Fibroblast of mammary gland (primary cell): ENCODE measurements around the gene MYMK.

Experiments
- DNase-seq: peaks from one replicate; pipeline ENCODE4 v3.0.0-alpha.2; 2010; ENCODE audit warnings: low read depth
- H3K4me3 ChIP-seq: 2 replicates; pipeline ENCODE4 v1.5.1; 2011; ENCODE audit warnings: low read depth, mild to moderate bottlenecking, low read length, moderate library complexity; ENCODE audit not compliant: control insufficient read depth
- TF ChIP-seq, protein P1 (sequence below): conservative IDR thresholded peaks from 2 replicates; pipeline ENCODE4 v1.5.1; 2011; ENCODE audit warnings: low read depth, low read length, inconsistent platforms; ENCODE audit not compliant: control insufficient read depth, insufficient read depth

Gene MYMK

DNA sequence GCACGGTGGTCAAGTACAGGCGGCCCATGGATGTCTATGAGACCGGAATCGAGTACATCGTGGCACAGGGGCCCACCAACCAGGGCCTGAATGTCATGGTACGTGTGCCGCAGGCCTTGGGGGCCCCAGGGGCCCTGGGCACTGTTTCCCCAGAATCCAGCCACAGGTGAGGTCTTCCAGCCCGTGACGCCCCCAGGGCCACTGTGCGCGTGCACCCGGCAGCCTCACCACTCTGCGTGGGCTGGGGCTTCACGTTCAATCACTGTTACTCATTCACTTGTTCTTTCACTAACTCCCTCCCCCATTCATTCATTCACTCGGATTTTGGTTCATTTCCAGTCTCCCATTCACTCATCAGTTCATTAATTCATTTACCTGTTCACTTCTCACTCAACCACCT is 22.4 kb upstream of the MYMK start:
- no peak for DNase-seq
- TF ChIP-seq, protein P1, sequence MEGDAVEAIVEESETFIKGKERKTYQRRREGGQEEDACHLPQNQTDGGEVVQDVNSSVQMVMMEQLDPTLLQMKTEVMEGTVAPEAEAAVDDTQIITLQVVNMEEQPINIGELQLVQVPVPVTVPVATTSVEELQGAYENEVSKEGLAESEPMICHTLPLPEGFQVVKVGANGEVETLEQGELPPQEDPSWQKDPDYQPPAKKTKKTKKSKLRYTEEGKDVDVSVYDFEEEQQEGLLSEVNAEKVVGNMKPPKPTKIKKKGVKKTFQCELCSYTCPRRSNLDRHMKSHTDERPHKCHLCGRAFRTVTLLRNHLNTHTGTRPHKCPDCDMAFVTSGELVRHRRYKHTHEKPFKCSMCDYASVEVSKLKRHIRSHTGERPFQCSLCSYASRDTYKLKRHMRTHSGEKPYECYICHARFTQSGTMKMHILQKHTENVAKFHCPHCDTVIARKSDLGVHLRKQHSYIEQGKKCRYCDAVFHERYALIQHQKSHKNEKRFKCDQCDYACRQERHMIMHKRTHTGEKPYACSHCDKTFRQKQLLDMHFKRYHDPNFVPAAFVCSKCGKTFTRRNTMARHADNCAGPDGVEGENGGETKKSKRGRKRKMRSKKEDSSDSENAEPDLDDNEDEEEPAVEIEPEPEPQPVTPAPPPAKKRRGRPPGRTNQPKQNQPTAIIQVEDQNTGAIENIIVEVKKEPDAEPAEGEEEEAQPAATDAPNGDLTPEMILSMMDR = no peak
- H3K4me3 ChIP-seq = no peak overlapping the region

DNA sequence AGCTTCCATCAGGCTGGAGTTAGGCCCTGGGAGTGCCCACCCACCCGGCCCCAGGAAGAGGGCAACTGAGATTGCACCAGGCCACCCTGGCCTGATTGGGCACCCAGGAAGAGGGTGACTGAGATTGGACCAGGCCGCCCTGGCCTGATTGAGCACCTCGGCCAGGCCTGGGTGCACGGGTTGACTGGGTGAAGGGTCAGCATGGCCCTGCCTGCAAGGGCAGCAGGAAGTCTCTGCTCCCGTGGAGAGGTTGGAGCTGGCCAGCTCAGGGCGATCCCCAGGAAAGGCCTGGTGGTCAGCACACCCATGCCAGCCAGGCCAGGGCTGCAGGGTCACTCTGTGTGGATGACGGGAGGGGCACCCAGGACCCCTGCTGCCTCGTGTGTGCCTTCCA is 21.5 kb upstream of the MYMK start:
- DNase-seq = no peak
- H3K4me3 ChIP-seq = no peak overlapping the region
- TF ChIP-seq, protein P1 = no peak

DNA sequence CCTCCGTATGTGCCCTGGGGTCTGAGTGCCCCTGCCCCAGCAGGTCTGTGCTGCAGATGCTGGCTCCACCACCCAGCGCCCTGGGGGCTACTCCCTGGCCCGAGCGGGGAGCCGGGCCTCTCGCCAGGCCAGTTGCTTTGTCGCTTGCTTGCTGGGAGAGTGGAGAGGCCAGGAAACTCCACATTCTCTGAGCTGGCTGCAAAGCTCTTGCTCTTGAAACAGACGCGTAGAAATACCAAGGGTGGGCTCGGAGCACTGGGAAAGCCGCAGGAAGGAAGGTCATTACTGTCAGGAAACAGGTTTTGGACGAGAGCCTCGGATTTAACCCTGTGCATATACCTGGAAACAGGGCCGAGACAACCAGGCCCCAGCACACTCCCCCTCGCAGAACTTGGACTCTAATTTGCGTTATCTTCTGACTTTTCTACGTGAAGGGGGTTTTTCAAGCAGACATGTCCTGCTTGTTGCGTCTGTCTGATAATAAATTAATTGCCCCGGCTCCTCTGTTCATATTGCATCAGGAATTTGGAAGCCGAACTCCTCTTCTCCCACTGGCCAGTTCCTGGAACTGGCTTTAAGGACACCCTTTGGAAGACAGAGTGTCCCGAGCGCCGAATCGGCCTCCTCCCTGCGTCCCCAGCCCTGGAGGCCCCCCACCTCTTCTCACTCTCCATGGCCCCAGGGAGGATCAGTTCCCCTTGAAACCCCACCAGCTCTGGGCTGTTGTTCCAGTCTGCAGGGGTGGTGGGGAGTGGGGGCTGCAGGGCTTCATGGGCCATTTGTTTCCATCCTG is 20.9 kb upstream of the MYMK start:
- DNase-seq = no peak
- TF ChIP-seq, protein P1 = no peak

DNA sequence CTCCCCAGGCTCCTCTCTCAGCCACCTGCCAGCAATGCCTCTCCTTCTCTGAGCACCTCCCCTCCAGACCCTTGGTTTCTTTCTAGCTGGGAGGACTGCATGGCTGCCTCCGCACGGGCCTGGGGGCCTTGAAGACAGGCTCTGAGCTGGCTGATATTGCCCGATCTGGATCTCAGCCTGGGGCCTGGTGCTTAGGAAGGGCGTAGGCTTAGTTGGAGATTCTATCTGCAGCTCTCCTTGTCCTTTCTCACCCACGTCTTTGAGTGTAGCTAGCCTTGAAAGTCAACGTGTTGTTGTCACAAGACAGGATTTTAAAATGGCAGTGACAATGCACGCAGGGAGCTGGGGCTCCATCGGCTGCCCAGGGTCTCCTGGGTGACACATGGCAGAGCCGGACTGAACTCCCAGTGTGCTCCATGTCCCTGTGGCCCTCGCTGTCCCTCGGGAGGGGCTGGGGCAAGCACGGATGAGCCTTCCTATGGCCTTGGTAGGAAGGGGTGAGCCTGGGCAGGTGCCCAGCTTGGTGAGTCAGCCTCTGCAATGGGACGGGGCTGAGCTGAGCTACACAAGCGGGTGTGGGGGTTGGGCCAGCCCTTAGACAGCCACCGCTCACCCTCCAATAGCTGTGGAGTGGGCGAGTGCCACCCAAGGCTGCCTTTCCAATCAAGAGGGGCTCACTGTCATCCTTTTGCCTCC is 19.2 kb upstream of the MYMK start:
- no peak for DNase-seq
- TF ChIP-seq, protein P1 = no peak
- no peak overlapping the region for H3K4me3 ChIP-seq

More for the DNA sequence above, 20.9 kb upstream of the MYMK start:
- H3K4me3 ChIP-seq = no peak overlapping the region

DNA sequence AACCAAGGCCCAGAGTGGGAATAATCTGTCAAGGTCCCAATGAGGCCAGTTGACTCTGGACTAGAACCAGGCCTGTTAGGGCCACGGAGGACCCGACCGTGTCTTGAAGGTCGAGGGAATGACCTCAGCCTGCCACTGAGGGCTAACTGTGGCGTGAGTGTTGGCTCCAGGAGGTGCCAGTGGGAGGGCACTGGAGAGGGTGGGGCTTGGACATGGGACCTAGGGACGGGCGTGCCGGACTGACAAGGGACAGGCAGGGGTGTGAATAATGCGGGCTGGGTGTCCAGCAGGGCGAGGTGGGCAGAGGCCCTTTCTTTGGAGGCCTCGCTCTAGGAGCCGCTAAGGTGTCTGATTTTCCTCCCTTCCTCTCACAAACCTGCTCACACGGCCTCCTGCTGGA is 17.2 kb upstream of the MYMK start:
- no peak overlapping the region for H3K4me3 ChIP-seq
- TF ChIP-seq, protein P1 = no peak
- DNase-seq = no peak

DNA sequence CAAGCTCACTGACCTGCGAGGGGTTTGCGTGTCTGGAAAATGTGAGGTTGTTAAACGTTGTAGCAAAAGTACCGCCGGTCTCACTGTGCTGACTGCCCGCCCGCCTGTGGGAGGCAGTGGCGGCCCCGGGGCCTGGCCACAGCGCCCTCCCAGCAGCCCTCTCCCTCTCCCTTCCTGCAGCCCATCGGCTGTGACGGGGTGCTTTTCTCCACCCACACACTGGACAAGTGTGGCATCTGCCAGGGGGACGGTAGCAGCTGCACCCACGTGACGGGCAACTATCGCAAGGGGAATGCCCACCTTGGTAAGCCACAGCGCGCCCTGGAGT is 15.9 kb upstream of the MYMK start:
- H3K4me3 ChIP-seq = no peak overlapping the region
- TF ChIP-seq, protein P1 = no peak
- no peak for DNase-seq
